Endothelial cell of umbilical vein (primary cell): Measurements from ENCODE around the gene UPF2. TPM values are rescaled to one million over a fixed set of nuclear protein-coding genes. Genes with fewer than 3 reads are reported as not detected.

Experiments used
- BruUV-seq: library from RNA; stranded (reverse); fragments of 400-500 nt; replicated peaks from 2 replicates; lab custom pipeline; 2021; lab: Mats Ljungman, UMichigan
- CTCF ChIA-PET: fragments of 300-600, 350-600 bp; sonication (Branson Sonifier 250); formaldehyde crosslinking; loops from one replicate; lab custom pipeline; 2021; ENCODE audit warnings: antibody characterized with exemption, inconsistent platforms; lab: Charles Lee
- POLR2A ChIA-PET: fragments of 300-600, 350-600 bp; sonication (Branson Sonifier 250); formaldehyde crosslinking; loops from one replicate; lab custom pipeline; 2021; ENCODE audit warnings: antibody characterized with exemption, inconsistent platforms; lab: Charles Lee
- DNase-seq: peaks from one replicate; pipeline ENCODE4 v3.0.0-alpha.2; 2011; ENCODE audit warnings: low read depth, low spot score
- FAIRE-seq: peaks from 2 replicates; lab custom pipeline; 2011; peaks lifted over from hg19 to GRCh38; lab: Jason Lieb, UNC
- H2AFZ ChIP-seq: 2 replicates; pipeline ENCODE4 v1.6.0; 2012; ENCODE audit warnings: low read depth, low read length, control low read depth, inconsistent platforms
- H3K27ac ChIP-seq: 2 replicates; pipeline ENCODE4 v1.5.1; 2011; ENCODE audit warnings: low read depth, mild to moderate bottlenecking, control low read depth, low read length, moderate library complexity; ENCODE audit not compliant: insufficient read depth
- H3K27me3 ChIP-seq, 2 experiments: 2 replicates each; pipeline versions ENCODE4 v1.6.0 to v1.6.1; 2011; ENCODE audit warnings: low read length in 2 of 2, mixed read lengths in 1 of 2; ENCODE audit not compliant: control insufficient read depth in 2 of 2, insufficient read depth in 2 of 2
- H3K36me3 ChIP-seq, 2 experiments: 2 replicates in 1 of 2; 3 replicates in 1 of 2; pipeline ENCODE4 v1.5.1; 2011; ENCODE audit warnings: low read length in 2 of 2, mild to moderate bottlenecking in 1 of 2, moderate library complexity in 1 of 2; ENCODE audit not compliant: control insufficient read depth in 2 of 2, insufficient read depth in 2 of 2; ENCODE audit errors: extremely low read depth in 1 of 2
- H3K4me1 ChIP-seq: 3 replicates; pipeline ENCODE4 v1.5.1; 2011; ENCODE audit warnings: mild to moderate bottlenecking, low read length; ENCODE audit not compliant: control insufficient read depth, insufficient read depth; ENCODE audit errors: extremely low read depth
- H3K4me2 ChIP-seq: 2 replicates; pipeline ENCODE4 v1.6.1; 2011; ENCODE audit warnings: low read length, control low read depth, mixed read lengths; ENCODE audit not compliant: insufficient read depth
- H3K4me3 ChIP-seq, 3 experiments: fragments of 200-600 bp in 1 of 3; sonication (generic), shearing (Covaris generic) in 1 of 3; replicated peaks in 1 of 3; 2 replicates each; pipeline ENCODE4 v1.5.1; 2011 to 2016; ENCODE audit warnings: control low read depth in 3 of 3, low read length in 3 of 3, mild to moderate bottlenecking in 2 of 3, inconsistent platforms in 1 of 3, low read depth in 1 of 3, moderate library complexity in 1 of 3; ENCODE audit not compliant: insufficient read depth in 1 of 3
- H3K79me2 ChIP-seq: 2 replicates; pipeline ENCODE4 v1.6.0; 2012; ENCODE audit warnings: low read length, inconsistent platforms; ENCODE audit not compliant: control insufficient read depth, insufficient read depth
- H3K9ac ChIP-seq: replicated peaks from 2 replicates; pipeline ENCODE3; 2011; ENCODE audit warnings: low read length, control low read depth; ENCODE audit not compliant: insufficient read depth; ENCODE audit errors: extremely low read depth
- H3K9me1 ChIP-seq: replicated peaks from 3 replicates; pipeline ENCODE4 v1.6.0; 2011; ENCODE audit warnings: mild to moderate bottlenecking, low read length; ENCODE audit not compliant: control insufficient read depth, insufficient read depth; ENCODE audit errors: extremely low read depth
- H3K9me3 ChIP-seq: replicated peaks from 2 replicates; pipeline ENCODE4 v1.5.1; 2012; ENCODE audit warnings: low read length, inconsistent platforms; ENCODE audit not compliant: control insufficient read depth, insufficient read depth
- H4K20me1 ChIP-seq: replicated peaks from 2 replicates; pipeline ENCODE3; 2011; ENCODE audit warnings: mild to moderate bottlenecking, low read length; ENCODE audit not compliant: control insufficient read depth, insufficient read depth; ENCODE audit errors: extremely low read depth
- CTCF ChIP-seq, 2 donors: IDR thresholded peaks; 1 replicate in 1 of 2; 2 replicates in 1 of 2; pipeline ENCODE4 v1.5.1; 2011; ENCODE audit warnings: low read length in 2 of 2, mild to moderate bottlenecking in 2 of 2, moderate library complexity in 2 of 2, control low read depth in 1 of 2, inconsistent platforms in 1 of 2, low read depth in 1 of 2; ENCODE audit not compliant: insufficient read depth in 1 of 2; ENCODE audit errors: extremely low read depth in 1 of 2
- EZH2 ChIP-seq: IDR thresholded peaks from 2 replicates; pipeline ENCODE4 v1.6.1; 2012; ENCODE audit warnings: borderline replicate concordance, low read depth, mild to moderate bottlenecking, moderate library complexity, low read length, inconsistent platforms; ENCODE audit not compliant: severe bottlenecking
- FOS ChIP-seq: IDR thresholded peaks from 2 replicates; pipeline ENCODE4 v1.6.1; 2011; ENCODE audit warnings: mild to moderate bottlenecking, low read length, moderate library complexity, borderline replicate concordance; ENCODE audit not compliant: insufficient read depth
- GATA2 ChIP-seq: IDR thresholded peaks from 2 replicates; pipeline ENCODE4 v1.7.0; 2011; ENCODE audit warnings: low read depth, mild to moderate bottlenecking, moderate library complexity, mixed read lengths, low read length; ENCODE audit not compliant: insufficient read length, insufficient read depth
- JUN ChIP-seq: IDR thresholded peaks from 2 replicates; pipeline ENCODE4 v1.6.1; 2011; ENCODE audit warnings: borderline replicate concordance, low read depth; ENCODE audit not compliant: insufficient read length, insufficient read depth
- MAX ChIP-seq: IDR thresholded peaks from 2 replicates; pipeline ENCODE4 v1.6.1; 2011; ENCODE audit not compliant: insufficient read depth, insufficient read length
- MYC ChIP-seq: IDR thresholded peaks from one replicate; pipeline ENCODE4 v1.6.1; 2011; ENCODE audit warnings: mild to moderate bottlenecking, low read depth, low read length
- POLR2A ChIP-seq: IDR thresholded peaks from 2 replicates; pipeline ENCODE4 v1.6.1; 2012; ENCODE audit warnings: low read depth, mild to moderate bottlenecking, control low read depth, low read length
- POLR2AphosphoS5 ChIP-seq: IDR thresholded peaks from 2 replicates; pipeline ENCODE4 v1.6.1; 2012; ENCODE audit warnings: low read depth, mild to moderate bottlenecking, control low read depth, low read length, moderate library complexity; ENCODE audit not compliant: insufficient read depth
- dilution Hi-C: fragments of 300-500 bp; cut with MboI; formaldehyde crosslinking; loops from one replicate; pipeline ENCODE4 v1.15.0; 2019; ENCODE audit warnings: low sequenced_read_pairs; ENCODE audit not compliant: extremely low pct_ligation_motif_present
- intact Hi-C: fragments of 100-400 bp; cut with micrococcal nuclease; formaldehyde crosslinking; loops from one replicate; pipeline ENCODE4 v1.10.0; 2022
- polyA plus RNA-seq, 4 experiments: library from polyadenylated mRNA; depleted of rRNA in 3 of 4; stranded (reverse) in 3 of 4; unstranded in 1 of 4; fragments of >200 nt; gene quantifications; 2 replicates each; pipeline versions ENCODE4 v1.2.1 to v1.2.3, GENCODE V29; 2011 to 2012; ENCODE audit warnings: missing spikeins in 1 of 4
- total RNA-seq: library from RNA; stranded (reverse); gene quantifications from 2 replicates; pipeline ENCODE4 v1.2.3, GENCODE V29; 2021

Gene UPF2
- total and polyA plus RNA-seq, 2 donors (not counting 3 experiments of a cell fraction or from before 2014, with no cell fraction given), result 4.8 to 27.7 TPM

GRCh38 chr10:11884706-11885423 is 157.7 kb downstream of the UPF2 start:
- intact Hi-C loops, result no loop called here
- dilution Hi-C loops, result no loop called here
- Histone ChIP-seq H3K79me2 (no peaks in the 10 kb centered on the region), H3K9ac (no peak overlapping the region), H3K4me3 (no peak overlapping the region), H3K36me3 (no peaks in the 10 kb centered on the region), H3K9me3 (no peaks in the 10 kb centered on the region), H3K27ac (no peak overlapping the region), H3K4me2 (no peak overlapping the region), H3K4me1 (no peaks in the 10 kb centered on the region), H3K9me1 (no peaks in the 10 kb centered on the region), H4K20me1 (no peaks in the 10 kb centered on the region), H3K27me3 (no peaks in the 10 kb centered on the region), H2AFZ (no peak overlapping the region)
- no TSS peak for BruUV-seq
- CTCF ChIA-PET, result interaction anchor here (1.2 to 1.7 kb wide), 3 partner anchors 65 to 105 kb away, joined by 3 to 5 read pairs (median 4); no protein-coding TSS in a partner anchor
- POLR2A ChIA-PET, result no interaction called here
- DNase-seq (no peak), FAIRE-seq (peak; percentile 55)
- TF ChIP-seq MAX (no peak), POLR2AphosphoS5 (no peak), EZH2 (no peak), POLR2A (no peak), MYC (no peak), JUN (no peak), CTCF (IDR thresholded peaks at IDR 0.05; ENCODE audit: extremely low read depth in 1 of 2, insufficient read depth in 1 of 2, low read depth in 1 of 2, low read length in 2 of 2) (no peak), GATA2 (no peak), FOS (no peak)
